SK-N-SH treated with all-trans-retinoic acid at 6 μM for 48 hours (cell line): ENCODE measurements around the gene LGI1.

Source experiments
- ARNTL ChIP-seq: fragments of 450-650 bp; formaldehyde crosslinking; IDR thresholded peaks from 2 replicates; pipeline ENCODE4 v1.5.0; 2020; ENCODE audit warnings: low read depth, mild to moderate bottlenecking, moderate library complexity, borderline replicate concordance
- CSDC2 ChIP-seq: fragments of 250-450 bp; sonication (Bioruptor Pico); IDR thresholded peaks from 2 replicates; pipeline ENCODE4 v1.5.0; 2020; ENCODE audit warnings: mild to moderate bottlenecking, moderate library complexity
- ESRRG ChIP-seq: fragments of 250-450 bp; sonication (Bioruptor Pico); IDR thresholded peaks from 2 replicates; pipeline ENCODE4 v1.6.1; 2021; ENCODE audit warnings: mild to moderate bottlenecking
- TCF4 ChIP-seq: fragments of 250-450 bp; sonication (Bioruptor Pico); IDR thresholded peaks from 2 replicates; pipeline ENCODE4 v1.8.0; 2021; ENCODE audit warnings: mild to moderate bottlenecking, moderate library complexity, borderline replicate concordance
- ZC3H10 ChIP-seq: fragments of 250-450 bp; sonication (Bioruptor Pico); IDR thresholded peaks from 2 replicates; pipeline ENCODE4 v1.5.1; 2021; ENCODE audit warnings: mild to moderate bottlenecking, moderate library complexity
- ZFP3 ChIP-seq: fragments of 250-450 bp; sonication (Bioruptor Pico); IDR thresholded peaks from 2 replicates; pipeline ENCODE4 v1.5.0; 2020; ENCODE audit warnings: mild to moderate bottlenecking, moderate library complexity
- ZFP30 ChIP-seq: fragments of 450-650 bp; formaldehyde crosslinking; IDR thresholded peaks from 2 replicates; pipeline ENCODE4 v1.5.0; 2022; ENCODE audit warnings: mild to moderate bottlenecking, moderate library complexity
- ZNF70 ChIP-seq: fragments of 450-650 bp; formaldehyde crosslinking; IDR thresholded peaks from 2 replicates; pipeline ENCODE4 v1.5.0; 2020; ENCODE audit warnings: mild to moderate bottlenecking, moderate library complexity
- TF ChIP-seq, protein P1 (sequence below): fragments of 250-450 bp; sonication (Bioruptor Pico); IDR thresholded peaks from 2 replicates; pipeline ENCODE4 v1.5.0; 2020; ENCODE audit warnings: mild to moderate bottlenecking, moderate library complexity
- TF ChIP-seq, protein P2 (sequence below): fragments of 250-450 bp; sonication (Bioruptor Pico); IDR thresholded peaks from 2 replicates; pipeline ENCODE4 v1.8.0; 2020; ENCODE audit warnings: mild to moderate bottlenecking, moderate library complexity, borderline replicate concordance

GRCh38 chr10:93819520-93819919 lies 61.8 kb downstream of the LGI1 start:
- no peak for TF ChIP-seq TCF4 (CRISPR knock-in tag)
- TF ChIP-seq ZC3H10 = no peak
- no peak for TF ChIP-seq ZNF70
- TF ChIP-seq ZFP30 = no peak
- no peak for TF ChIP-seq ESRRG (CRISPR knock-in tag)
- TF ChIP-seq ZFP3 (CRISPR knock-in tag) = no peak
- TF ChIP-seq, protein P1, sequence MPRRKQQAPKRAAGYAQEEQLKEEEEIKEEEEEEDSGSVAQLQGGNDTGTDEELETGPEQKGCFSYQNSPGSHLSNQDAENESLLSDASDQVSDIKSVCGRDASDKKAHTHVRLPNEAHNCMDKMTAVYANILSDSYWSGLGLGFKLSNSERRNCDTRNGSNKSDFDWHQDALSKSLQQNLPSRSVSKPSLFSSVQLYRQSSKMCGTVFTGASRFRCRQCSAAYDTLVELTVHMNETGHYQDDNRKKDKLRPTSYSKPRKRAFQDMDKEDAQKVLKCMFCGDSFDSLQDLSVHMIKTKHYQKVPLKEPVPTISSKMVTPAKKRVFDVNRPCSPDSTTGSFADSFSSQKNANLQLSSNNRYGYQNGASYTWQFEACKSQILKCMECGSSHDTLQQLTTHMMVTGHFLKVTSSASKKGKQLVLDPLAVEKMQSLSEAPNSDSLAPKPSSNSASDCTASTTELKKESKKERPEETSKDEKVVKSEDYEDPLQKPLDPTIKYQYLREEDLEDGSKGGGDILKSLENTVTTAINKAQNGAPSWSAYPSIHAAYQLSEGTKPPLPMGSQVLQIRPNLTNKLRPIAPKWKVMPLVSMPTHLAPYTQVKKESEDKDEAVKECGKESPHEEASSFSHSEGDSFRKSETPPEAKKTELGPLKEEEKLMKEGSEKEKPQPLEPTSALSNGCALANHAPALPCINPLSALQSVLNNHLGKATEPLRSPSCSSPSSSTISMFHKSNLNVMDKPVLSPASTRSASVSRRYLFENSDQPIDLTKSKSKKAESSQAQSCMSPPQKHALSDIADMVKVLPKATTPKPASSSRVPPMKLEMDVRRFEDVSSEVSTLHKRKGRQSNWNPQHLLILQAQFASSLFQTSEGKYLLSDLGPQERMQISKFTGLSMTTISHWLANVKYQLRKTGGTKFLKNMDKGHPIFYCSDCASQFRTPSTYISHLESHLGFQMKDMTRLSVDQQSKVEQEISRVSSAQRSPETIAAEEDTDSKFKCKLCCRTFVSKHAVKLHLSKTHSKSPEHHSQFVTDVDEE = no peak
- no peak for TF ChIP-seq CSDC2 (CRISPR knock-in tag)
- TF ChIP-seq, protein P2, sequence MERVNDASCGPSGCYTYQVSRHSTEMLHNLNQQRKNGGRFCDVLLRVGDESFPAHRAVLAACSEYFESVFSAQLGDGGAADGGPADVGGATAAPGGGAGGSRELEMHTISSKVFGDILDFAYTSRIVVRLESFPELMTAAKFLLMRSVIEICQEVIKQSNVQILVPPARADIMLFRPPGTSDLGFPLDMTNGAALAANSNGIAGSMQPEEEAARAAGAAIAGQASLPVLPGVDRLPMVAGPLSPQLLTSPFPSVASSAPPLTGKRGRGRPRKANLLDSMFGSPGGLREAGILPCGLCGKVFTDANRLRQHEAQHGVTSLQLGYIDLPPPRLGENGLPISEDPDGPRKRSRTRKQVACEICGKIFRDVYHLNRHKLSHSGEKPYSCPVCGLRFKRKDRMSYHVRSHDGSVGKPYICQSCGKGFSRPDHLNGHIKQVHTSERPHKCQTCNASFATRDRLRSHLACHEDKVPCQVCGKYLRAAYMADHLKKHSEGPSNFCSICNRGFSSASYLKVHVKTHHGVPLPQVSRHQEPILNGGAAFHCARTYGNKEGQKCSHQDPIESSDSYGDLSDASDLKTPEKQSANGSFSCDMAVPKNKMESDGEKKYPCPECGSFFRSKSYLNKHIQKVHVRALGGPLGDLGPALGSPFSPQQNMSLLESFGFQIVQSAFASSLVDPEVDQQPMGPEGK = no peak
- no peak for TF ChIP-seq ARNTL (CRISPR knock-in tag)
